HG03039 (cell line): ENCODE results near the gene ARSB.
"Not testable (repeated sequence)": the region's sequence is repeated elsewhere in the genome, so short reads cannot be mapped to it uniquely, and the experiment has no call there.

Experiments
- ATAC-seq: cut with Tn5 transposase; IDR thresholded peaks from one replicate; pipeline ENCODE4 v1.9.1; 2021; ENCODE audit warnings: mild to moderate bottlenecking, moderate library complexity; ENCODE audit not compliant: unreplicated experiment

Gene ARSB

DNA sequence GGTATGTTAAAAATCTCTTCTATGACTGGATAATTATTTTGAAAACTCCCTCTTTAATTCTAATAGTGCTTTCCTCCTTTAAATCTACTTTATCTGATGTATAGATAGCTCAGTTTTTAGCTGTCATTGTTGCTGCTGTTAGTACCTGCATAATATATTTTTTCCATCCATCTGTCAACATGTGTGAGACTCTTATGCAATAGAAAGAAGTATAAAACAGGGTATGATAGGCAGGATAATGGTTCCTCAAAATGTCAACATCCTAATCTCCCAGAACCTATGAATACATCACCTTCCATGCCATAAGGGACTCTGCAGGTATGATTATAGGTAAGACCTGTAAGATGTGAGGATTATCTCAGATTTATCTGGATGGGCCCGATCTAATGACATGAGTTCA, 199.7 kb downstream of the ARSB start:
- ATAC-seq: no peak

DNA sequence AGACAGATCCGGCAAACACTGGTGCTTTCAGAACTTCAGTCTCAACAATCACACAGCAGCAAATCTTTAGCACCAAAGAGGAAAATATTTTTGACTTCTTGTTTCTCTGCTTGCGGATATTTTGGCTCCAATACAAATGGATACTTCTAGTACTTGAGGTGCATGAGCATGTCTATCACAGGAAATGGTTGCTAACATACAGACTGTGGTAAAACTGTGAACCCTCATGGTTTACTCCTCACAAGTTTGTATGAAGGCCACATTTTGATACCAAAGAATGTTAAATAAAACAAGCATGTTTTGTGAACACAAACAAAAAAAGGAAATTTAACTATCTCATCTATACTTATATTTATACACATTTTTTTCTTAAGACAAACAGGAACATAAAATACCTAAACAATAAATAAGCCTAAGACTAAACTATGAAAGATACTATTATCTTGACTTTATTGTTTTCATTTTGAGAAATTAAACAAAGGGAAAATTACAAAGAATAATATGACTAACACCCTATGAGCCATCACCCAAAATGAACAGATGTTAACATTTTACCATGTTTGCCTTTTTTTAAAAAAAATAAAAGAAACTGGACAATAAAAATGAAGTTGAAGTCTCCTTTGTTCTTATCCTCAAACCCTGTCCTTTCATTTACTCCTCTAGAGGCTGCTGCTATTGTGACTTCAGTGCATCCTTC, 201.5 kb downstream of the ARSB start:
- no peak for ATAC-seq

DNA sequence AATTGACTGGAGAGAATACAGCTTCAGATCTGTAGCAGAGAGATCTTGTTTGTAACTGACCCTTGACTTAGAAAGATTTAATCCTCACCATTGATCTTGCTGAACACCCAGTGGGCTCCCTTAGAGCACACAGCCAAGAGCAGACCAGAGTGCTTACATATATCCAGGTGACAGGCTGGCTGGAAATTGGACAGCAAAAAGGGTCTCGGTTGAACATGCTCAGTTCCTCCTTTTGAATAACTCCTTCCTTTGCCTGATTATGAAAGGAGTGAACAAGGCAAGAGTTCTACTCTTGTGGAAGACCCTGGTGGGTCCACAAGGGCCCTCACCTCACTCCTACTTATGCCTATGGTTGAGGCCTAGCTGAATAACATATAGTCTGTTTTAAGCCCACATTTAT, 202.4 kb downstream of the ARSB start:
- ATAC-seq: no peak

GRCh38 chr5:78781611-78782286, 203.4 kb downstream of the ARSB start:
- ATAC-seq: no peak

GRCh38 chr5:78779771-78780616, 205.1 kb downstream of the ARSB start:
- no peak for ATAC-seq

GRCh38 chr5:78779262-78779661, 205.8 kb downstream of the ARSB start:
- ATAC-seq: no peak

GRCh38 chr5:78778538-78778937, 206.6 kb downstream of the ARSB start:
- no peak for ATAC-seq

GRCh38 chr5:78777901-78778300, 207.2 kb downstream of the ARSB start:
- no peak for ATAC-seq

- no peak for ATAC-seq
Observed at GRCh38 chr5:78776637-78777036, 208.5 kb downstream of the ARSB start.

- ATAC-seq: no peak
Observed at GRCh38 chr5:78773655-78774054, 211.5 kb downstream of the ARSB start.

DNA sequence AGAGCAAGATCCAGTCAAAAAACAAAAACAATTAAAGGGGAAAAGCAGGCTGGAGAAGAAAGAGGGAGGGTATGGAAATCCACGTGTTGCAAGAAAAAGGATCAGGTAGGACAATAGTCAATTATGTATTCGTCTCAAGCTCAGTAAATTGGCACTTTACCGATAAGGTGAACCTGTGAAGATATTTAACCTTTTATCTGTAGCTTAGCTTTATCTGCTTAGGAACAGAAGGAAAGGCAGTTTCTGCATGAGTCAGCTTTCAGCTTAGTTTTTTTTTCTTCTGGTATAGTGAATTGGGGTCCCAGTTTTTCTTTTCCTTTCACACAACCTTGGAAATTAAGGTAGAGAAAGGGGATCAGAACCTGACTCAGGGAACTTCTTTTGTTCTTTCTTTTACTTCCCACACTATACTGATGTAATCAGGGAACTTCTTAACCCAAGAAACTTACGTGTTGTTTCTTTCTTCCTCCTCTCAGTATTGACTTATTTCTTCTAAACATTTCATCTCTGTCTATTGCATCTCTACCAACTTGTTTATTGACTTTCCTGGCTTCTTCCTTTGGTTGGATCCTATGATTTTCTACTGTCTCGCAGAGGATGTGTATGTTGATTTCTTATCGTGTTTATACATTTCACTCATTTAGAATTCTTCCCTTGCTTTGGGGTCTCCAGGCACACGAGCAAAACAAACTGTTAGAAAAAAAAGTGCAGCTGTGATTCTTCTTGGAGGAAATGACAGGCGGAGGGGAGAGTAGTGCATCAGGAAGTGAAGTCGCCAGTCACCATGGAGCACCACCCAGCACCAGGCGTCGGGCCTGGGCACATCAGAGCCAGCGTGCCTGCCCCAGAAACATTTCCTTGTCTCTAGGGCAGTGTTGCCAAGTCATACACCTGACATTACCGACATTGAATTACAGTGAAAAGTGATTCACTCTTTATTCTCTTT, 213.6 kb downstream of the ARSB start:
- ATAC-seq: no peak

GRCh38 chr5:78768781-78769380, 216.2 kb downstream of the ARSB start:
- no peak for ATAC-seq

GRCh38 chr5:78766412-78766762, 218.7 kb downstream of the ARSB start:
- ATAC-seq: no peak

GRCh38 chr5:78765756-78766411, 219.2 kb downstream of the ARSB start:
- ATAC-seq: no peak

- ATAC-seq: no peak
Observed at GRCh38 chr5:78765116-78765515, 220.0 kb downstream of the ARSB start.

DNA sequence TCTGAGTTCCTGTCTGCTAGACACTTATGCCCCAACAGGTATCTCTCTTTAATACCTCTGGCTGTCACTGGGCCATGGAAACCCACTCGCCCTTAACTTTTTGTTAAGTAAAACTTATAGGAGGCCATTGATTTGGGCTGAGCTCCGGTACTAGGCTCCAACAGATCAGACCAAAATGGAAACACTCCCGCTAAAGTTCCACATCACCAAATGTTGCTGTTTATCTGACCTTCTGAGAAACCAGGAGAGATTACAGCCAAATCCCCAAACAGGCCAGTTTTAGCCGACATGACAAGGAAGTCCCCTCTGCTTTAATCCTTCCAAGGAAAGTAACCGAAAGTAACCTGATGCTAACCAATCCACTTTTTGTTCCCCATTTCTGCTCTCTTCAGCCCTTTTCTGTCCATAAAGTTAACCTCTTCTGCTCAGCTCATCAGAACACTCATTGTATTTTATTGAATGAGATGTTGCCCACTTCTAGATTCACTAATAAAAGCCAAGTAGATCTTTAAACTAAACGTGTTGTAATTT, 221.4 kb downstream of the ARSB start:
- ATAC-seq: no peak

GRCh38 chr5:78762743-78763142, 222.4 kb downstream of the ARSB start:
- ATAC-seq: not testable (repeated sequence)

GRCh38 chr5:78761840-78762239, 223.3 kb downstream of the ARSB start:
- ATAC-seq: no peak

GRCh38 chr5:78760770-78761169, 224.3 kb downstream of the ARSB start:
- no peak for ATAC-seq

- no peak for ATAC-seq
Observed at GRCh38 chr5:78760366-78760765, 224.7 kb downstream of the ARSB start.
